K562 (cell line): ENCODE results near the gene ARHGAP15. TPM values are rescaled to one million over a fixed set of nuclear protein-coding genes. Genes with fewer than 3 reads are reported as not detected.

Experiments used
- ATAC-seq: fragments of 200-7000 bp; cut with Tn5 transposase; 3 replicates; pipeline ENCODE4 v1.9.1; 2020; ENCODE audit warnings: moderate library complexity
- BruUV-seq: library from RNA; stranded (reverse); fragments of 400-500 nt; replicated peaks from 2 replicates; lab custom pipeline; 2021; lab: Mats Ljungman, UMichigan
- CTCF ChIA-PET: fragments of 300-600 bp; formaldehyde crosslinking; extraction: SDS; loops from one replicate; lab custom pipeline; 2021; ENCODE audit warnings: low intra/inter-chr PET ratio; lab: Yijun Ruan, JAX
- POLR2A ChIA-PET: fragments of 300-600, 350-650 bp; sonication (Branson Sonifier 250); formaldehyde crosslinking; extraction: SDS; loops from one replicate; lab custom pipeline; 2021; ENCODE audit warnings: antibody characterized with exemption, inconsistent platforms; lab: Yijun Ruan, JAX
- DNase-seq, 4 experiments: peaks; one replicate each; pipeline versions ENCODE4 v3.0.0 to v3.0.0-alpha.2; 2011 to 2018; ENCODE audit warnings: low spot score in 3 of 4, mixed read lengths in 3 of 4; ENCODE audit errors: extremely low read depth in 1 of 4
- FAIRE-seq: peaks from 2 replicates; lab custom pipeline; 2011; peaks lifted over from hg19 to GRCh38; lab: Jason Lieb, UNC
- H2AFZ ChIP-seq: 2 replicates; pipeline ENCODE4 v1.6.0; 2011; ENCODE audit warnings: low read depth, low read length, control low read depth, inconsistent platforms
- H3K27ac ChIP-seq: fragments of 200-600 bp; 3 replicates; pipeline ENCODE4 v1.8.0; 2011; ENCODE audit warnings: low read depth, mild to moderate bottlenecking, control low read depth, inconsistent platforms, low read length, moderate library complexity, mixed read lengths; ENCODE audit errors: extremely low read depth
- H3K27me3 ChIP-seq, 2 experiments: fragments of 300-600 bp in 1 of 2; 2 replicates in 1 of 2; 3 replicates in 1 of 2; pipeline versions ENCODE4 v1.6.0 to v1.8.0; 2011; ENCODE audit warnings: inconsistent platforms in 2 of 2, low read length in 2 of 2, mild to moderate bottlenecking in 1 of 2, mixed read lengths in 1 of 2, moderate library complexity in 1 of 2; ENCODE audit not compliant: control insufficient read depth in 2 of 2, insufficient read depth in 2 of 2
- H3K36me3 ChIP-seq: fragments of 300-600 bp; 3 replicates; pipeline ENCODE4 v1.8.0; 2011; ENCODE audit warnings: mild to moderate bottlenecking, low read length, inconsistent platforms; ENCODE audit not compliant: control insufficient read depth, insufficient read depth
- H3K4me1 ChIP-seq, 2 experiments: fragments of 200-600 bp in 1 of 2; replicated peaks in 1 of 2; 2 replicates in 1 of 2; 3 replicates in 1 of 2; pipeline versions ENCODE4 v1.5.1 to v1.8.0; 2011; ENCODE audit warnings: inconsistent platforms in 2 of 2, low read length in 2 of 2, mild to moderate bottlenecking in 1 of 2, mixed read lengths in 1 of 2, moderate library complexity in 1 of 2; ENCODE audit not compliant: control insufficient read depth in 2 of 2, insufficient read depth in 2 of 2
- H3K4me2 ChIP-seq: 2 replicates; pipeline ENCODE4 v1.6.1; 2011; ENCODE audit warnings: low read length, control low read depth, inconsistent platforms, mixed read lengths; ENCODE audit not compliant: insufficient read depth
- H3K4me3 ChIP-seq: fragments of 200-600 bp; sonication (generic), shearing (Covaris generic); 2 replicates; pipeline ENCODE4 v1.5.1; 2016; ENCODE audit warnings: control low read depth, inconsistent platforms
- H3K79me2 ChIP-seq: fragments of 200-600 bp; 3 replicates; pipeline ENCODE4 v1.8.0; 2011; ENCODE audit warnings: low read length, inconsistent platforms; ENCODE audit not compliant: control insufficient read depth, insufficient read depth
- H3K9ac ChIP-seq, 2 experiments: 2 replicates each; pipeline versions ENCODE4 v1.6.0 to v1.6.1; 2011; ENCODE audit warnings: low read depth in 2 of 2, low read length in 2 of 2, control low read depth in 1 of 2, inconsistent platforms in 1 of 2, mild to moderate bottlenecking in 1 of 2, mixed read lengths in 1 of 2; ENCODE audit not compliant: insufficient read depth in 1 of 2
- H3K9me1 ChIP-seq: one replicate; pipeline ENCODE4 v1.6.0; 2011; ENCODE audit warnings: inconsistent platforms, mild to moderate bottlenecking, low read length, moderate library complexity; ENCODE audit not compliant: control insufficient read depth, insufficient read depth
- H3K9me3 ChIP-seq: replicated peaks from 2 replicates; pipeline ENCODE4 v1.5.1; 2011; ENCODE audit warnings: low read depth, low read length, inconsistent platforms; ENCODE audit not compliant: control insufficient read depth, insufficient read depth
- H4K20me1 ChIP-seq: replicated peaks from 2 replicates; pipeline ENCODE4 v1.6.1; 2011; ENCODE audit warnings: low read length, inconsistent platforms, mixed read lengths; ENCODE audit not compliant: control insufficient read depth, insufficient read depth
- ESRRA ChIP-seq: fragments of 450-650 bp; IDR thresholded peaks from 2 replicates; pipeline ENCODE4 v1.6.1; 2014; ENCODE audit warnings: low read depth, mild to moderate bottlenecking, moderate library complexity, borderline replicate concordance
- FOXK1 ChIP-seq: sonication (generic); formaldehyde crosslinking; IDR thresholded peaks from 2 replicates; pipeline ENCODE4 v1.8.0; 2022; ENCODE audit warnings: missing genetic modification reagents, mild to moderate bottlenecking, borderline replicate concordance
- HDAC6 ChIP-seq: IDR thresholded peaks from 2 replicates; pipeline ENCODE4 v1.6.1; 2012; ENCODE audit warnings: low read depth, mild to moderate bottlenecking, control low read depth, inconsistent platforms, low read length, moderate library complexity
- ZNF311 ChIP-seq: fragments of 250-450 bp; sonication (Bioruptor Pico); IDR thresholded peaks from 2 replicates; pipeline ENCODE4 v1.4.0; 2020; ENCODE audit warnings: mild to moderate bottlenecking, moderate library complexity
- ZNF764 ChIP-seq: fragments of 250-450 bp; sonication (Bioruptor Pico); IDR thresholded peaks from 2 replicates; pipeline ENCODE4 v1.4.0; 2020; ENCODE audit warnings: low read depth, mild to moderate bottlenecking, moderate library complexity
- WGBS: fragments of 100-300 bp; shearing (Covaris generic); methylation state at CpG from one replicate; pipeline ENCODE4 v1.1.6; 2016; ENCODE audit warnings: low coverage, mixed read lengths; ENCODE audit not compliant: insufficient coverage; ENCODE audit errors: missing lambda C conversion rate; 5-methylcytosine and 5-hydroxymethylcytosine counted together
- in situ Hi-C: fragments of 300-500 bp; cut with MboI; formaldehyde crosslinking; loops from 4 replicates; pipeline ENCODE4 v1.15.0; 2018; ENCODE audit warnings: inconsistent platforms, mixed read lengths
- intact Hi-C: fragments of 100-400 bp; cut with micrococcal nuclease; formaldehyde crosslinking; loops from 2 replicates; pipeline ENCODE4 v1.14.2; 2022
- polyA plus RNA-seq, 8 experiments: library from polyadenylated mRNA; depleted of rRNA in 4 of 8; stranded (reverse) in 5 of 8; unstranded in 3 of 8; fragments of >200 nt; fragmentation: Nextera tagmentation in 2 of 8; fragmentation: Illumina TruSeq in 1 of 8; extraction: Ambion mirVana in 2 of 8; extraction: Trizol in 1 of 8; gene quantifications; 2 replicates each; pipeline versions ENCODE4 v1.2.1 to v1.2.3, GENCODE V29; 2011 to 2014; ENCODE audit warnings: inconsistent platforms in 1 of 8, missing spikeins in 1 of 8
- total RNA-seq, 7 experiments: library from RNA; depleted of rRNA in 6 of 7; stranded (reverse); fragments of >200 nt in 6 of 7; fragmentation: Illumina TruSeq in 2 of 7; extraction: Trizol in 2 of 7; gene quantifications; 2 replicates each; pipeline versions ENCODE4 v1.2.1 to v1.2.3, GENCODE V29; 2011 to 2021; ENCODE audit warnings: low replicate concordance in 1 of 7
- TF ChIP-seq, protein P1 (sequence below), 3 experiments: fragments of 200-800 bp in 1 of 3; fragments of 250-450 bp in 1 of 3; fragments of 450-650 bp in 1 of 3; sonication (Bioruptor Pico) in 1 of 3; sonication (Bioruptor generic) in 1 of 3; formaldehyde crosslinking in 1 of 3; IDR thresholded peaks; 2 replicates each; pipeline versions ENCODE4 v1.6.1 to v1.8.0; 2016 to 2022; ENCODE audit warnings: mild to moderate bottlenecking in 2 of 3, missing genetic modification characterization in 2 of 3, missing compliant biosample characterization in 1 of 3, moderate library complexity in 1 of 3

Gene ARHGAP15
- total and polyA plus RNA-seq, 9 of the 15 experiments (the other 6 are each of a cell fraction or from before 2014, with no cell fraction given): 1.5 to 17.9 (median 7.9) TPM

GRCh38 chr2:143150287-143150686 is 21.1 kb downstream of the ARHGAP15 start:
- intact Hi-C loops: no loop called here
- H3K4me1 ChIP-seq: no peaks in the 10 kb centered on the region; a peak in 1 of 5 replicates
- no peaks in the 10 kb centered on the region for H3K9me3 ChIP-seq
- no peaks in the 10 kb centered on the region for H3K79me2 ChIP-seq
- 4% methylated on average over 4 of the region's 4 CpGs for WGBS
- no peaks in the 10 kb centered on the region for H3K27me3 ChIP-seq
- H2AFZ ChIP-seq: no peak overlapping the region
- no peak overlapping the region for H3K4me2 ChIP-seq
- H3K4me3 ChIP-seq: no peak overlapping the region
- no peaks in the 10 kb centered on the region for H4K20me1 ChIP-seq
- DNase-seq: no peak
- no peak for FAIRE-seq
- H3K36me3 ChIP-seq: no peaks in the 10 kb centered on the region
- POLR2A ChIA-PET: no interaction called here
- no peak overlapping the region for H3K27ac ChIP-seq
- no peak for TF ChIP-seq FOXK1 (CRISPR knock-in tag)
- TF ChIP-seq ZNF311 (CRISPR knock-in tag): 0 out of 2 replicates have a peak, but pooled peaks have one; percentile 27
- TF ChIP-seq ZNF764 (CRISPR knock-in tag): no peak
- no peak for TF ChIP-seq ESRRA
- TF ChIP-seq HDAC6: no peak
- TF ChIP-seq, protein P1, sequence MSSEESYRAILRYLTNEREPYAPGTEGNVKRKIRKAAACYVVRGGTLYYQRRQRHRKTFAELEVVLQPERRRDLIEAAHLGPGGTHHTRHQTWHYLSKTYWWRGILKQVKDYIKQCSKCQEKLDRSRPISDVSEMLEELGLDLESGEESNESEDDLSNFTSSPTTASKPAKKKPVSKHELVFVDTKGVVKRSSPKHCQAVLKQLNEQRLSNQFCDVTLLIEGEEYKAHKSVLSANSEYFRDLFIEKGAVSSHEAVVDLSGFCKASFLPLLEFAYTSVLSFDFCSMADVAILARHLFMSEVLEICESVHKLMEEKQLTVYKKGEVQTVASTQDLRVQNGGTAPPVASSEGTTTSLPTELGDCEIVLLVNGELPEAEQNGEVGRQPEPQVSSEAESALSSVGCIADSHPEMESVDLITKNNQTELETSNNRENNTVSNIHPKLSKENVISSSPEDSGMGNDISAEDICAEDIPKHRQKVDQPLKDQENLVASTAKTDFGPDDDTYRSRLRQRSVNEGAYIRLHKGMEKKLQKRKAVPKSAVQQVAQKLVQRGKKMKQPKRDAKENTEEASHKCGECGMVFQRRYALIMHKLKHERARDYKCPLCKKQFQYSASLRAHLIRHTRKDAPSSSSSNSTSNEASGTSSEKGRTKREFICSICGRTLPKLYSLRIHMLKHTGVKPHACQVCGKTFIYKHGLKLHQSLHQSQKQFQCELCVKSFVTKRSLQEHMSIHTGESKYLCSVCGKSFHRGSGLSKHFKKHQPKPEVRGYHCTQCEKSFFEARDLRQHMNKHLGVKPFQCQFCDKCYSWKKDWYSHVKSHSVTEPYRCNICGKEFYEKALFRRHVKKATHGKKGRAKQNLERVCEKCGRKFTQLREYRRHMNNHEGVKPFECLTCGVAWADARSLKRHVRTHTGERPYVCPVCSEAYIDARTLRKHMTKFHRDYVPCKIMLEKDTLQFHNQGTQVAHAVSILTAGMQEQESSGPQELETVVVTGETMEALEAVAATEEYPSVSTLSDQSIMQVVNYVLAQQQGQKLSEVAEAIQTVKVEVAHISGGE (CRISPR knock-in tag; IDR thresholded peaks at IDR 0.05): no peak
- TF ChIP-seq, all 486 proteins: peak for 1
- ATAC-seq: no peak
- H3K9me1 ChIP-seq: no peaks in the 10 kb centered on the region
- CTCF ChIA-PET: no interaction called here
- BruUV-seq: no TSS peak
- H3K9ac ChIP-seq: no peak overlapping the region
- in situ Hi-C loops: no loop called here
